ENCODE measurements around the gene YAP1. TPM values are rescaled to one million over a fixed set of nuclear protein-coding genes. Genes with fewer than 3 reads are reported as not detected.

Gene YAP1
- polyA plus RNA-seq, 2 of the 4 experiments (the other 2 are of a cell fraction), result 40.4 to 48.0 TPM

- WGBS (ENCODE audit: missing lambda C conversion rate), result 93% methylated on average over 1 of the region's 1 CpG
- DNase-seq (ENCODE audit: low read depth in 1 of 2, low spot score in 1 of 2) (no peak), FAIRE-seq (no peak), ATAC-seq (no peak)
- H3K4me1 ChIP-seq, result peaks cover 33% of the 10 kb centered on the region
- ChIA-PET POLR2A (interaction anchor here (0.6 kb wide), 1 partner anchor 27 kb away, joined by 4 read pairs; no protein-coding TSS in a partner anchor), CTCF (no interaction called here)
- TF ChIP-seq RAD21 (conservative IDR thresholded peaks at IDR 0.05 in 1 of 2, IDR thresholded peaks at IDR 0.05 in 1 of 2), result no peak
- TF ChIP-seq, protein P1, sequence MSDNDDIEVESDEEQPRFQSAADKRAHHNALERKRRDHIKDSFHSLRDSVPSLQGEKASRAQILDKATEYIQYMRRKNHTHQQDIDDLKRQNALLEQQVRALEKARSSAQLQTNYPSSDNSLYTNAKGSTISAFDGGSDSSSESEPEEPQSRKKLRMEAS (IDR thresholded peaks at IDR 0.05), result no peak
- TF ChIP-seq CHD2 (IDR thresholded peaks at IDR 0.05; ENCODE audit: low read length, partially characterized antibody), result no peak
- no peak for TF ChIP-seq POLR2AphosphoS2 (conservative IDR thresholded peaks at IDR 0.05; ENCODE audit: low read length)
- no peak for TF ChIP-seq PBX3 (IDR thresholded peaks at IDR 0.05)
- no peak for TF ChIP-seq EHMT2 (IDR thresholded peaks at IDR 0.05; ENCODE audit: low read depth)
- TF ChIP-seq RCOR1 (IDR thresholded peaks at IDR 0.05; ENCODE audit: low read depth, low read length), result no peak
- no peak for TF ChIP-seq ZC3H11A (IDR thresholded peaks at IDR 0.05)
- TF ChIP-seq RFX5 (IDR thresholded peaks at IDR 0.05), result no peak
- no peak for TF ChIP-seq KDM1A (IDR thresholded peaks at IDR 0.05; ENCODE audit: low read depth)
- no peak for TF ChIP-seq RARB (CRISPR knock-in tag; IDR thresholded peaks at IDR 0.05)
- no peak for TF ChIP-seq EHF (CRISPR knock-in tag; IDR thresholded peaks at IDR 0.05)
- no peaks in the 10 kb centered on the region for H3K9me3 ChIP-seq
- no peak overlapping the region for H3K27ac ChIP-seq
- H3K4me2 ChIP-seq, result no peak overlapping the region
- H3K4me3 ChIP-seq, result no peak overlapping the region
Measured at GRCh38 chr11:102153082-102153481, 42.8 kb downstream of the YAP1 start.

- H3K4me3 ChIP-seq, result no peak overlapping the region
- ATAC-seq, result no peak
- ChIA-PET POLR2A (no interaction called here), CTCF (interaction anchor here (1.1 kb wide), 1 partner anchor 17 kb away, joined by 5 read pairs; no protein-coding TSS in a partner anchor)
- H3K4me2 ChIP-seq, result no peak overlapping the region
- no peak overlapping the region for H3K27ac ChIP-seq
- H3K4me1 ChIP-seq, result peaks cover 40% of the 10 kb centered on the region
- TF ChIP-seq PHF8 (IDR thresholded peaks at IDR 0.05; ENCODE audit: borderline replicate concordance, low read depth), result no peak
- no peak for TF ChIP-seq SREBF2 (IDR thresholded peaks at IDR 0.05)
- TF ChIP-seq MYC (IDR thresholded peaks at IDR 0.05; ENCODE audit: borderline replicate concordance, low read length), result no peak
- TF ChIP-seq EHMT2 (IDR thresholded peaks at IDR 0.05; ENCODE audit: low read depth), result no peak
- TF ChIP-seq NFE2L2 (conservative IDR thresholded peaks at IDR 0.05; ENCODE audit: low read length), result no peak
- no peak for TF ChIP-seq TP53 (CRISPR knock-in tag; IDR thresholded peaks at IDR 0.05)
- no peak for TF ChIP-seq ELK1 (IDR thresholded peaks at IDR 0.05; ENCODE audit: low read depth, low read length)
- no peak for TF ChIP-seq CHD2 (IDR thresholded peaks at IDR 0.05; ENCODE audit: low read length, partially characterized antibody)
- WGBS (ENCODE audit: missing lambda C conversion rate), result 87% methylated on average over 1 of the region's 1 CpG
- no peaks in the 10 kb centered on the region for H3K9me3 ChIP-seq
- FAIRE-seq, result no peak
- DNase-seq (ENCODE audit: low read depth in 1 of 2, low spot score in 1 of 2), result no peak
Measured at GRCh38 chr11:102154806-102155205, 44.6 kb downstream of the YAP1 start.

GRCh38 chr11:102155676-102156075, 45.4 kb downstream of the YAP1 start:
- DNase-seq (ENCODE audit: low read depth in 1 of 2, low spot score in 1 of 2) (no peak), ATAC-seq (no peak), FAIRE-seq (no peak)
- Histone ChIP-seq H3K9me3 (no peaks in the 10 kb centered on the region), H3K4me1 (peaks cover 43% of the 10 kb centered on the region), H3K27ac (no peak overlapping the region), H3K4me2 (no peak overlapping the region), H3K4me3 (no peak overlapping the region)
- 82% methylated on average over 4 of the region's 4 CpGs for WGBS (ENCODE audit: missing lambda C conversion rate)
- TF ChIP-seq EHF (CRISPR knock-in tag; IDR thresholded peaks at IDR 0.05) (no peak), KDM5A (IDR thresholded peaks at IDR 0.05) (no peak), ZC3H11A (IDR thresholded peaks at IDR 0.05) (no peak), RFX5 (IDR thresholded peaks at IDR 0.05) (no peak), BCL3 (IDR thresholded peaks at IDR 0.05) (no peak), MYC (IDR thresholded peaks at IDR 0.05; ENCODE audit: borderline replicate concordance, low read length) (no peak), FOXS1 (CRISPR knock-in tag; IDR thresholded peaks at IDR 0.05) (no peak), RARB (CRISPR knock-in tag; IDR thresholded peaks at IDR 0.05) (no peak), HOXB13 (CRISPR knock-in tag; IDR thresholded peaks at IDR 0.05; ENCODE audit: low read depth) (no peak), PBX3 (IDR thresholded peaks at IDR 0.05) (no peak), JUN (IDR thresholded peaks at IDR 0.05) (no peak), ELK1 (IDR thresholded peaks at IDR 0.05; ENCODE audit: low read depth, low read length) (no peak), ZFP36 (IDR thresholded peaks at IDR 0.05; ENCODE audit: borderline replicate concordance, partially characterized antibody) (no peak)
- CTCF ChIA-PET, result no interaction called here
- POLR2A ChIA-PET, result no interaction called here
